Osteoblast (primary cell): ENCODE data around the gene XXYLT1. TPM values are rescaled to one million over a fixed set of nuclear protein-coding genes. Genes with fewer than 3 reads are reported as not detected.

Source experiments
- DNase-seq: peaks from one replicate; pipeline ENCODE4 v3.0.0; 2011; ENCODE audit warnings: low spot score, mixed read lengths; ENCODE audit not compliant: insufficient read length; ENCODE audit errors: missing footprints
- H2AFZ ChIP-seq: 2 replicates; pipeline ENCODE4 v1.6.0; 2011; ENCODE audit warnings: mild to moderate bottlenecking, low read length
- H3K27ac ChIP-seq: 2 replicates; pipeline ENCODE4 v1.5.1; 2011; ENCODE audit warnings: mild to moderate bottlenecking, low read depth, low read length, moderate library complexity
- H3K27me3 ChIP-seq: 2 replicates; pipeline ENCODE4 v1.6.0; 2012; ENCODE audit warnings: mild to moderate bottlenecking, control low read depth, inconsistent platforms, low read length, moderate library complexity; ENCODE audit not compliant: insufficient read depth
- H3K36me3 ChIP-seq: 2 replicates; pipeline ENCODE4 v1.5.1; 2011; ENCODE audit warnings: mild to moderate bottlenecking, low read length, control low read depth, moderate library complexity; ENCODE audit not compliant: insufficient read depth
- H3K4me1 ChIP-seq: 2 replicates; pipeline ENCODE4 v1.5.1; 2011; ENCODE audit warnings: mild to moderate bottlenecking, low read length, control low read depth, moderate library complexity; ENCODE audit not compliant: insufficient read depth
- H3K4me2 ChIP-seq: 2 replicates; pipeline ENCODE4 v1.6.0; 2011; ENCODE audit warnings: mild to moderate bottlenecking, low read length; ENCODE audit not compliant: insufficient read depth
- H3K4me3 ChIP-seq: fragments of 200-600 bp; sonication (generic); 3 replicates; pipeline ENCODE4 v1.5.1; 2012; ENCODE audit warnings: mild to moderate bottlenecking, low read length, inconsistent platforms; ENCODE audit not compliant: insufficient read depth
- H3K79me2 ChIP-seq: 2 replicates; pipeline ENCODE4 v1.6.0; 2012; ENCODE audit warnings: mild to moderate bottlenecking, low read length, control low read depth, inconsistent platforms; ENCODE audit not compliant: insufficient read depth
- H3K9me3 ChIP-seq: 2 replicates; pipeline ENCODE4 v1.5.1; 2011; ENCODE audit warnings: low read depth, low read length, control low read depth
- H4K20me1 ChIP-seq: 2 replicates; pipeline ENCODE4 v1.6.0; 2012; ENCODE audit warnings: mild to moderate bottlenecking, low read length, control low read depth; ENCODE audit not compliant: insufficient read depth
- total RNA-seq: library from RNA; depleted of rRNA; stranded (reverse); fragments of >200 nt; gene quantifications from 2 replicates; pipeline ENCODE4 v1.2.3, GENCODE V29; 2012
- TF ChIP-seq, protein P1 (sequence below): IDR thresholded peaks from 2 replicates; pipeline ENCODE4 v1.5.1; 2011; ENCODE audit warnings: mild to moderate bottlenecking, low read depth, low read length, moderate library complexity; ENCODE audit errors: extremely low read depth

Gene XXYLT1
- total RNA-seq, 1 donor = 28.2 TPM

DNA sequence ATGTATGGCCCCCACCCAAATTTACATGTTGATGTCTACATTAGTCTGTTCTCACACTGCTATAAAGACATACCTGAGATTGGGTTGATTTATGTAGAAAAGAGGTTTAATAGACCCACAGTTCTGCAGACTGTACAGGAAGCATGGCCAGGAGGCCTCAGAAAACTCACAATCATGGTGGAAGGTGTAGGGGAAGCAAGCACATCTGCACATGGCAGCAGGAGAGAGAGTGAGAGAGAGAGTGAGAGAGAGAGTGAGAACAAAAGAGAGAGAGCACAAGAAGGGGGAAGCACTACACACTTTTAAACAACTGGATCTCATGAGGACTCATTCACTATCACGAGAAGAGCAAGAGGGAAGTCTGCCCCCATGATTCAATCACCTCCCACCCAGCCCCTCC, 130.5 kb downstream of the XXYLT1 start:
- Histone ChIP-seq H3K27me3 (no peaks in the 10 kb centered on the region), H3K4me1 (peaks cover 4% of the 10 kb centered on the region), H3K27ac (no peak overlapping the region), H3K36me3 (no peaks in the 10 kb centered on the region), H4K20me1 (no peaks in the 10 kb centered on the region), H3K9me3 (no peaks in the 10 kb centered on the region), H3K4me3 (no peak overlapping the region), H3K79me2 (no peaks in the 10 kb centered on the region), H2AFZ (no peak overlapping the region), H3K4me2 (no peak overlapping the region)
- DNase-seq = no peak
- TF ChIP-seq, protein P1, sequence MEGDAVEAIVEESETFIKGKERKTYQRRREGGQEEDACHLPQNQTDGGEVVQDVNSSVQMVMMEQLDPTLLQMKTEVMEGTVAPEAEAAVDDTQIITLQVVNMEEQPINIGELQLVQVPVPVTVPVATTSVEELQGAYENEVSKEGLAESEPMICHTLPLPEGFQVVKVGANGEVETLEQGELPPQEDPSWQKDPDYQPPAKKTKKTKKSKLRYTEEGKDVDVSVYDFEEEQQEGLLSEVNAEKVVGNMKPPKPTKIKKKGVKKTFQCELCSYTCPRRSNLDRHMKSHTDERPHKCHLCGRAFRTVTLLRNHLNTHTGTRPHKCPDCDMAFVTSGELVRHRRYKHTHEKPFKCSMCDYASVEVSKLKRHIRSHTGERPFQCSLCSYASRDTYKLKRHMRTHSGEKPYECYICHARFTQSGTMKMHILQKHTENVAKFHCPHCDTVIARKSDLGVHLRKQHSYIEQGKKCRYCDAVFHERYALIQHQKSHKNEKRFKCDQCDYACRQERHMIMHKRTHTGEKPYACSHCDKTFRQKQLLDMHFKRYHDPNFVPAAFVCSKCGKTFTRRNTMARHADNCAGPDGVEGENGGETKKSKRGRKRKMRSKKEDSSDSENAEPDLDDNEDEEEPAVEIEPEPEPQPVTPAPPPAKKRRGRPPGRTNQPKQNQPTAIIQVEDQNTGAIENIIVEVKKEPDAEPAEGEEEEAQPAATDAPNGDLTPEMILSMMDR = no peak

DNA sequence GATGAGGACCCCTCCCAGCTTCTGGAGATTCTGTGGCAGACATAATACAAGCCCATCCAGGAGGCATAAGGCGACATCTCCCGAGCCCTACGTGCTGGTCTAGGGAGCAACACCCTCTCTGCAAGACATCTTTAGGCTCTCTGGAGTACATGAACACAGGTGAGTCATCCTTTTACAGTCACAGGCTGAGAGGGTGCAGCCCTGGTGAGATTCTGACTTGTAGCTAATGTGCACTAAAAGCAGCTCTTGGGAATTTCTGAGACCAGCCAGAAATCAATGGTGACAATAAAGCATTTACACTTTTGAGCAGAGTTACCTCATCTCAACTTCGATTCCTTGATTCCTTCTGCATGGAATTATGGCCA, 131.1 kb downstream of the XXYLT1 start:
- peak; percentile 88 for DNase-seq

DNA sequence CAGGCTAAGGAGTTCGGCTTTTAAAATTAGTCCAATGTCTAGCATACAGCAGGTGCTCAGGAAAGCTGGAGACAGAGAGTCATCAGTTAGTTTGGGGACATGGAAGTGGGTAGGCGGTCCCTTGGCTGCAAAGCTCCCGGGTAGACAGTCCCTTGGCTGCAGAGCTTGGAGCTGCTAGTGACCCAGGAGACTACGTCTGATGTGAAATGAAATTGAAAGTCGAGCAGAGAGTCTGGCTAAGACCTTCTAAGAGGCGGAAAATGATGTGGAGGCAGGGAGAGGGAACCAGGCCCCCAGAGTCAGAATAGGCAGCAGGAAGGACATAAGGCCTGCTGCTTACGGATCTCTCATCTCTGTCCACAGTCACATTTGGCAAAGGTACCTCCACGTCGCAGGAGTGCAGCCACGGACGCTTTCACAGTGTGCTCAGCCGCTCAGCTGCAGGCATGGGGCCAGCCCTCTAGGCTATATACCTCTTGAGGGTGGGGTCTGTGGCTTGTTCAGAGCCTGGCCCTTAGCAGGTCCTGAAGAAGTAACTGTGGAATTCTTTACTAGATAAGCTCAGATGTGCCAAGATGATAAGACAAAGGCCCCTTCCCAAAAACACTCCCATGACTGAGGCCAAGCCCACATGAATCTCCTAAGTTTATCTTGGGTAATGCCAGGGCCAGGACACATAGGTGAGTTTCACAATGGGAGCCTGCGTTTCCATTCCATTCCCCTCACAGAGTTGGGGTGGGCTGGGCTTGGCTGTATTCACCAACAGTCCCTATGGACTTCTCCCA, 131.7 kb downstream of the XXYLT1 start:
- TF ChIP-seq, protein P1 = no peak
- no peak overlapping the region for H3K4me2 ChIP-seq
- H3K4me1 ChIP-seq = peaks cover 4% of the 10 kb centered on the region
- H3K9me3 ChIP-seq = no peaks in the 10 kb centered on the region
- H4K20me1 ChIP-seq = no peaks in the 10 kb centered on the region
- peak; percentile 22 for DNase-seq
- no peak overlapping the region for H3K27ac ChIP-seq
- H3K4me3 ChIP-seq = no peak overlapping the region
- H2AFZ ChIP-seq = no peak overlapping the region
- no peaks in the 10 kb centered on the region for H3K27me3 ChIP-seq
- no peaks in the 10 kb centered on the region for H3K36me3 ChIP-seq
- H3K79me2 ChIP-seq = no peaks in the 10 kb centered on the region

More for the DNA sequence above, 131.1 kb downstream of the XXYLT1 start:
- Histone ChIP-seq H3K27me3 (no peaks in the 10 kb centered on the region), H3K9me3 (no peaks in the 10 kb centered on the region), H3K4me3 (no peak overlapping the region), H3K27ac (no peak overlapping the region), H3K36me3 (no peaks in the 10 kb centered on the region), H3K79me2 (no peaks in the 10 kb centered on the region), H2AFZ (no peak overlapping the region), H4K20me1 (no peaks in the 10 kb centered on the region), H3K4me2 (no peak overlapping the region), H3K4me1 (peaks cover 4% of the 10 kb centered on the region)
- TF ChIP-seq, protein P1 = no peak

DNA sequence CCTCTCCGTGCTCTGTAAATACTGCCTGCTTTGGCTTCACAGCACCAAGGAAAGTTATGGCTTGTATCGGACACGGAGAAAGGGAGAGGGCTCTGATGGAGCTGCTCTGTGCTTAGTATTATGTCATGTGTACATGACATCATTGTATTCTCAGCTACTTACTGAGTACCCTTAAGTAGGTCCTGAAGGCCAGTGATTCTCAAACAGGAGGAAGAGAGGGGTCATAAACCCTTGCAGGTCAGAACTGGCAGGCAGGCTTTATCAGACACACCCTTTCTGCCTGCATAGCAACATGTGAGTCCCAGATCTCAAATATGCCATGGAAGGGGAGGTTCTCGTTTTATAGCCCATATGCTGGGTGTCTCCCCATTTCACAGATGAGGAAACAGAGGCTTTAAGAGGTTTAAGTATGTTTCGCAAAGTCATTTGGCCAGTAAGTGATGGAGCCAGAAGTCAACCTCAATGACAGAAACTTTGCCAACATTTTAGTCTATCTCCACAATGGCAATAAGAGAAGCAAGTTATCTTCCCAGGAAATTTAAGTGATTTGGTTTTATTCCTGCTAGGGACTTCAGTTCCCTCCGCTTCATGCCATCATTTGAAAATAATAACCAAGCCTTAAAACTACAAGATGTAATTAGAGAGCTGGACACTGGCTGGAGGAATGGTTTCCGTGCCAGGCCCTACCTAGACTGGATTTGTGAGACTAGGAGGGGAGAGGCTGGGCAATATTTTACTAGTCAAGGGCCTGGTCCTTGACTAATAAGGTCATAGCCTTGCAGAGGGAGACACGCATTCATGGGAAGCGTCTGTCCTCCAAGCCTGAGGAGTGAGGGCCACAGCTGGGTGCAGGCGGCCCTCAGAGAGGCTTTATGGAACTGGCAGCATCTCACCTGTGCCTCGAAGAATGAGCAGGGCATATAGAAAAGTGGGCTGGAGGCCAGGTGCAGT, 133.0 kb downstream of the XXYLT1 start:
- peaks cover 4% of the 10 kb centered on the region for H3K4me1 ChIP-seq
- H4K20me1 ChIP-seq = no peaks in the 10 kb centered on the region
- TF ChIP-seq, protein P1 = no peak
- H3K36me3 ChIP-seq = no peaks in the 10 kb centered on the region
- no peaks in the 10 kb centered on the region for H3K27me3 ChIP-seq
- no peaks in the 10 kb centered on the region for H3K79me2 ChIP-seq
- DNase-seq = peak; percentile 43
- no peak overlapping the region for H3K4me2 ChIP-seq
- no peak overlapping the region for H2AFZ ChIP-seq
- no peaks in the 10 kb centered on the region for H3K9me3 ChIP-seq
- no peak overlapping the region for H3K27ac ChIP-seq
- H3K4me3 ChIP-seq = no peak overlapping the region
